ENCODE data around the gene GALK2.
"Not testable (repeated sequence)": the region's sequence is repeated elsewhere in the genome, so short reads cannot be mapped to it uniquely, and the experiment has no call there.

The GALK2 gene

DNA sequence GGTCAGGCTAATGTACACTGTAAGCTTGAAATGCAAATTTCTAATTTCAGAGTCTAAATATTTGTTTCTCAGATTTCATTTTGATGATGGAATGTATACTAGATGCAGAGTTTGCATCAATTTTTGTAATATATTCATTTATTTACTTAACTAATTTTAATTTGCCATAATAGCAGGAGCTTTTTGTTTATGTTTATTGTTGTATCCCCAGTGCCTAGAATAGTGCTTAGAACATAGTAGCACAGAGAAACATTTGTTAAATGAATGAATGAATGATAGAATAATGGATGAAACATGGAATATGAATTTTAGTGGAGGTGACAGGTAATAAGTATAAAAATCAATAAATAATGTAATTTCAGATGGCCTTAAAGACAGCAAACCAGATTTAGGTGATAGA lies 5.2 kb upstream of the GALK2 start:
- no peak for DNase-seq (ENCODE audit: low read depth in 2 of 2)

DNA sequence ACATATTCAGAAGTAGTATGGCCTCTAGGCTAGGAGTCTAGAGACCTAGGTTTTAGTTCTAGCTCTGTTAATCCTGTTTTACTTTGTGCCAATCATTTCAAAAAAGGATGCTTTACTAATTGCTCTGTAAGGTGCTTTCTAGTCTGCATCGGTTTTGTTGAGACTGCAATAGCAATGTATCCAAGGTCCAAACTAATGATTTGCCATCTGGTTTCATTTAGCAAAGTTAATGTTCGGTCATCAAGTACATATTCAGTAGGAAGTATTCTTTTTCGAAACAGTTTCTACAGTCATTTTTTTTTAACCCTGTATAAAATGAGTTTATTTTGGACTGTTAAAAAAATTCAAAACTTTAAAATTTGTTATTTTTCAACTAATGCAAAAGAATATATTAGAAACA lies 2.0 kb upstream of the GALK2 start:
- no peak for DNase-seq (ENCODE audit: low read depth in 2 of 2)

DNA sequence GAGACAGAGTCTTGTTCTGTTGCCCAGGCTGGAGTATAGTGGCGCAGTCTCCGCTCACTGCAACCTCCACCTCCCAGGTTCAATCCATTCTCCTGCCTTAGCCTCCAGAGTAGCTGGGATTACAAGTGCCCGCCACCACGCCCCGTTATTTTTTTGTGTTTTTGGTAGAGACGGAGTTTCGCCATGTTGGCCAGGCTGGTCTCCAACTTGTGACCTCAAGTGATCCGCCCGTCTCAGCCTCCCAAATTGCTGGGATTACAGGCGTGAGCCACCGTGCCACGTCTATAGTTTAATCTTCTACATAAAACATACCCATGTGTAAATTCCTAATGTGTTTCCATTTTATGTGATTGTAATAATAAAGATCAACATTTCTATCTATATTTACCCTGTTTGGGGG lies 1.7 kb downstream of the GALK2 start:
- no peak for DNase-seq (ENCODE audit: low read depth in 2 of 2)

DNA sequence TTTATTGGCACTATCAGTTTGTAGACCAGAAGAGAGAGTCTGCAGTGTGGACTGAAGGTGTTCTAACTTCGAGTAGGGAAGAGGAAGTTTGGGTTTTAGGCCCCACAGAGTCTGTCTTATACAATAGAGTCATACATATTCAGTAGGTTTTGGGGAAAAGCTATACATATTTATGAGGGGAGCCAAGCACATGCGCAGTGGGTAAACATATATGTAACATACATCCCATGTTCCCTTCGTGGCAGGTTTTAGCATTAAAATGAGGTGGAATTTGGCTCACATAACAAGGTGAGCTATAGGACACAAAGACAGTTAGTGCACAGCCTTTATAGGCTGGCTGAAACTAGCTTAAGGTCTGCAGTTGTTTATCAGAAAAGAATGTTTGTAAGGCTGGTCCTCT lies 4.9 kb downstream of the GALK2 start:
- DNase-seq (ENCODE audit: low read depth in 2 of 2) = no peak

DNA sequence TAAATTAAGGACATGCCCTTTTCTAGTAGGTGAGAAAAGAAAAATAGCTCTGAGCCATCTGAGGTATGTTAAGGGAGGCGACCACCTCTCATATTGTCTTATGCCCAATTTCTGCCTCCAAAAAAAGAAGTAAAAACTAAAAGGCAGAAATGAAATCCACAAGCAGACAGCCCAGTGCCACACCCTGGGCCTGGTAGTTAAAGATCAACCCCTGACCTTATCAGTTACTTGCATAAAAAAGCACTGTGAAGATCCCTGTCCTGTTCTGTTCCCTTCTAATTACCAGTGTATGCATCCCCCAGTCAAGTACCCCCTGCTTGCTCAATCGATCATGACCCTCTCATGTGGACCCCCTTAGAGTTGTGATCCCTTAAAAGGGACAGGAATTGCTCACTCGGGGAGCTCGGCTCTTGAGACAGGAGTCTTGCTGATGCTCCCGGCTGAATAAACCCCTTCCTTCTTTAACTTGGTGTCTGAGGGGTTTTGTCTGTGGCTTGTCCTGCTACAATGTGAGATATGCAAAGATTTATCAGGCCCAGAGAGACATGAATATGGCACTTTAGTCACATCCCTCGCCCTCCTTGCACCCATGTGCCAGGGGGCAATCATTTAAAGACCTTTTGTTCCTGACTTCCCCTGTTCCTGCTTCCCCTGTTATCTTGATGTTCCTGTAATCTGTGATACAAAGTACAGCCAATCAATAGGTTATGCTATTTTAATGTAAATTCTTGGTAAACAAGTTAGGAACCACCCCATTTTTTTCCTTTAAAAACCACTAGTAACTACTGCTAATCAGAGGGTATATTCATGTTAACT lies 5.7 kb downstream of the GALK2 start:
- not testable (repeated sequence) for DNase-seq (ENCODE audit: low read depth in 2 of 2)

DNA sequence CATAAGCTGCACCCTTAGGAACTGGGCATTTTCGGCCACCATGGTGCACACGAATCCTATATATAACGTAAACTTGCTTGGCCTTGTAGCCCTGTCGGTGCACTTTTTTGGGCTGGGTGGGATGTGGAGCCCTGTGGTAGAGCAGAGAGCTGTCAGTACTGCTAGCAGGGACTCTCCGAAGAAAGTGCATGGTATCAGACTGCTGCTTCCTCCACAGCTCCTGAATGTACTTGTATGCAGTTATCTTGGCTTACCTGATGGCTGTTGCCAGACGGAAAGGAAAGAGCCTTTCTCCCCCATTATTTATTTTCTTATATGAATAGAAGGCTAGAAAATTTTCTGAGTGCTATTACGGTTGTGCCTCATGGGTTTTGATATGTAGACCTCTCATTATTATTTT lies 8.4 kb downstream of the GALK2 start:
- DNase-seq (ENCODE audit: low read depth in 2 of 2) = no peak

DNA sequence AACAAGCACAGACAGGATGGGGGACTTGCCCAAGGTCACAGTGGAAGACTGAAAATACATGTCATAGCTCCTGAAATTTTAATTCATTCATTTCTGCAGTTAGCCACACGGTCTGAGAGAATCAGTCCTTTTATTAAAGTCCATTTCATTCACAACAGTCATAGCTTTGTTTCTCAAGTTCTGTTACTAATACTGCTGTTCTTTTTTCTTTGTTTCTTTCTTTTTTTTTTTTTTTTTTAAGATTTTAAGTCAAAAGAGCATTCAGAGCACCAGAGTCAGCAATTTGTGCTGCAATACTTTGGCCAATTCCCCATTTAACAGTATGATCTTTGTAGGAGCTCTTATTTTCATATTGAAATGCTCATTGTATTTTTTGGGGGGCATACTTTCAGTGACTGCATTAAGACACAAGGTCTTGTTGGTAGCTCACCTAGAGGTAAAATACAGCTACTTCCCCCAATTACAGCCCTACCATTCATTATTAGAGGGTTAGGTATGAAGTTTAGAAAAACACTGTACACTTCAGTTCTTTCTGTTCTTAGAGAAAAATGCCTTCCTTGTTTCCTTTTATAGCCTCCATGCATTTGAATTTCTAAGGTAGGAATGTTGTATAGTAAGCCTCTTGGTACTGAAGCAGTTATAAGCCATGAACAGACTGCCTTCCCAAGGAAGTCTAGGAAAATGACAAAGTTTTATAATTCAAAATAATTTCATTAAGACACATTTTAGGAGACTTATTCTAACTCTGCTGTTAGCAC lies 9.6 kb downstream of the GALK2 start:
- no peak for DNase-seq (ENCODE audit: low read depth in 2 of 2)

DNA sequence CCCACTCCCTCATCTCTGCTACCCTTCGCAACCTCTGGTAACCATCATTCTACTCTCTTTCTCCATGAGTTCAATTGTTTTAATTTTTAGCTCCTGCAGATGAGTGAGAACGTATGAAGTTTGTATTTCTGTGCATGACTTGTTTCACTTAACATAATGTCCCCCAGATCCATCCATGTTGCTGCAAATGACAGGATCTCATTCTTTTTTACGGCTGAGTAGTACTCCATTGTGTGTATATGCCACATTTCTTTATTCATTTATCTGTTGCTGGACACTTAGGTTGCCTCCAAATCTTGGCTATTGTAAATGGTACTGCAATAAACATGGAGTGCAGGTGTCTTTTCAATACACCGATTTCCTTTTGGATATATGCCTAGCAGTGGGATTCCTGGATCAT lies 12.1 kb downstream of the GALK2 start:
- no peak for DNase-seq (ENCODE audit: low read depth in 2 of 2)

DNA sequence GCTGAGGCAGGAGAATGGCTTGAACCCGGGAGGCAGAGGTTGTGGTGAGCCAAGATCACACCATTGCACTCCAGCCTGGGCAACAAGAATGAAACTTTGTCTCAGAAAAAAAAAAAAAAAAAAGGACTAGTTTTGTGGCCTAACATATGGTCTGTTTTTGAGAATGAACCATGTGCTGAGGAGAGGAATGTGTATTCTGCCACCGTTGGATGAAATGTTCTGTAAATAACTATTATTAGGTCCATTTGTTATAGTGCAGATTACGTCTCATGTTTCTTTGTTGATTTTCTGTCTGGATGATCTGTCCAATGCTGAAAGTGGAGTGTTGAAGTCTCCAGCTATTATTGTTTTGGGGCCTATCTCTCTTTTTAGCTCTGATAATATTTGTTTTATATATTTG lies 13.7 kb downstream of the GALK2 start:
- DNase-seq (ENCODE audit: low read depth in 2 of 2) = not testable (repeated sequence)

DNA sequence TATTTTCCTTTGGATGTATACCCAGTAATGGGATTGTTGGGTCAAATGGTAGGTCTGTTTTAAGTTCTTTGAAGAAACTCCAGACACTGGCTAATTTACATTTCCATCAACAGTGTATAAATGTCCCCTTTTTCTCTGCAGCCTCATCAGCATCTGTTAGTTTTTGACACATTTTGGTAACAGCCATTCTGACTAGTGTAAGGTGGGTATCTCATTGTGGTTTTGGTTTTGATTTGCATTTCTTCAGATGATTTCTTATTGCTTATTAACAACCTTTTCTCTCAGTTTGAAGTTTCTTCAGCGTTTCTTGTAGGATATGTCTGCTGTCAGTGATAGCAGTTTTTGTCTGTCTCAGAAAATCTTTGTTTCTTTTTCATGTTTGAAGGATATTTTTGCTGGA lies 15.4 kb downstream of the GALK2 start:
- DNase-seq (ENCODE audit: low read depth in 2 of 2) = no peak

DNA sequence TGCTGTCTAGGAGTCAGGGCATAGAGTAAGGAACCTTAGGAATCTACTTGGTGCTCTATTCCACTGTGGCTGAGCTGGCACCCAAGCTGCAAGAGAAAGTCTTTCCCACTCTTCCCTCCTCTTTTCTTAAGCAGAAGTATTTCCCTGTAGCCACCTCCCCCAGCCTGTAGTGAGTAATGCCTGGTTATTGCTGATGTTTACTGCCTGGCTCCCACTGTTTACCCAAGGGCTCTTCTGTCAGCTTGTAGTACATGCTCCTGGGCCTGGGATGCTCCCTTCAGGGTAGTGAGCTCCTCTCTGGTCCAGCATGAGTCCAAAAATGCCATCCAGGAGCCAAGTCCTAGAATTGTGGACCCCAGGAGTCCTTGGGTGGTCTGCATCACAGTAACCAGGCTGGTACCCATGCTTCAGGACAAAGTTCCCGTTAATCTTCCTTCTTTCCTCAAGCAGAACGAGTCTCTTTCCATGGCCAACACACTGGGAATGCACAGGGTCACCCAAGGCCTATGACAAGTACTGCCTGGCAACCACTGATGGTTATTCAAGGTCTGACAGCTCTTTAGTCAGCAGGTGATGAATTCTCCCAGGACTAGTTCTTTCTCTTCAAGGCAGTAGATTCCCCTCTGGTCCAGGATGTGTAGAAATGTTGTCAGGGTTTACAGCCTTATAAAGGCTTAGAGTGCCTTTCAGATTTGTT lies 17.6 kb downstream of the GALK2 start:
- DNase-seq (ENCODE audit: low read depth in 2 of 2) = no peak

DNA sequence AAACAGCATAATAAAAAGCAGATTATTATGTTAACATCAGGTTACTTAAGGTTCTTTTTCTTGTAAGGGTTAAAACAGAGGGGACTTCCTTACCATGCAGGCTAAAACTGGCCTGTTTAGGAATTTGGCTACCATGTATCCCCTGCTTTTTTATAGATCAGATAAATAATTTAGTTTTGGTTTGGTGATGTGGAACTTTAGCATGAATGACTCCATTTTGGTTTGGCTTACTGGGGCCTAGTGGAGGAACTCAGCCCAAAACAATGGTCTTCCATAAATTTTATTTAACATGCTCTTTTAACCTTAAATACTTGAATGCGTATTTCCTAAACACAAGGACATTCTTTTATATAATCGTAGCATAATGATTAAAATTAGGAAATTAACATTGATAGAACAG lies 18.9 kb downstream of the GALK2 start:
- DNase-seq (ENCODE audit: low read depth in 2 of 2) = no peak

DNA sequence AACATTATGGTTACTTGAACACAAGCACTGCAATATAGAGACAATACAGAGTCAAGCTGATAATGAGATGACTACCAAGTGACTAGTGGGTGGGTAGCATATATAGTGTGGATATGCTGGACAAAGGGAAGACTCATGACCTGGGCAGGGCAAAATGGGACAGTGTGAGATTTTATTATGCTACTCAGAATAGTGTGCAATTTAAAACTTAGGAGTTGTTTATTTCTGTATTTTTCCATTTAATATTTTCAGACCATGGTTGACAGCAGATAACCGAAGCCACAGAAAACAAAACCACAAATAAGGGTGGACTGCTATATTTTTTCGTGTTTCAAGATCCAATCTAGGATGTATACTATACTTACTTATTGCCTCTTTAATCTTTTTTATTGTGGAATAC lies 19.6 kb downstream of the GALK2 start:
- DNase-seq (ENCODE audit: low read depth in 2 of 2) = no peak

DNA sequence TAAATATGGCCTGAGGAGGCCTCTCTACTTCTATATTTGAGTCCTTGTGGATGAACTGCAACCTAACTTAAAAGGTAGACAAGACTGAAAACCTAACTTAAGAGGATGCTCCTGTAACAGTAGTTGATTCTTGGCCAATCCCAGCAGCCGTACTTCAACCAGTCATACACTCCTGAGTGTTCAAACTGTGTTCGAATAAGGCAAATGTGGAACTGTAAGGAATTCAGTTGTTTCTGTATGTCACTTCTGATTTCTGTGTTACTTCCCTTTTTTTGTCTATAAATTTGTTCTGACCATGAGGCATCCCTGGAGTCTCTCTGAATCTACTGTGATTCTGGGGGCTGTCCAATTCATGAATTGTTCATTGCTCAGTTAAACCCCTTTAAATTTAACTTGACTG lies 20.5 kb downstream of the GALK2 start:
- DNase-seq (ENCODE audit: low read depth in 2 of 2) = no peak

DNA sequence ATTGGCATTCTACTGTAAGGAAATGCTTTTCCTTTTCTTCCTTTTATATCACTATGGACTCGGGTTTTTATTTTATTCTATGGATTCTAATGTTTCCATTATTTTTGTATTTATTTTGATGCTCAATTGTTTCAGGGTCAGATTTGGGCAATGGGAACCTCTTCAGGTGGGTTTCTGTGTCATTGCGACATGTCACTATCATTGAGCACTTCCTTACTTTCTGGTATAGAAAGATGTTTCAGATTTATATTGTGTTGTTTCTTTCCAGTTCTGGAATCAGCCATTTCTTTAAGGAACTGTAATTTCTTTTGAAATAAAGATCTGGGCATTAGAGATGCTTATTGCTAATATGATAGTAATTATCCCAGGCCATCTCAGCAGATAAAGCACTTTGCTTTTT lies 21.8 kb downstream of the GALK2 start:
- DNase-seq (ENCODE audit: low read depth in 2 of 2) = no peak

DNA sequence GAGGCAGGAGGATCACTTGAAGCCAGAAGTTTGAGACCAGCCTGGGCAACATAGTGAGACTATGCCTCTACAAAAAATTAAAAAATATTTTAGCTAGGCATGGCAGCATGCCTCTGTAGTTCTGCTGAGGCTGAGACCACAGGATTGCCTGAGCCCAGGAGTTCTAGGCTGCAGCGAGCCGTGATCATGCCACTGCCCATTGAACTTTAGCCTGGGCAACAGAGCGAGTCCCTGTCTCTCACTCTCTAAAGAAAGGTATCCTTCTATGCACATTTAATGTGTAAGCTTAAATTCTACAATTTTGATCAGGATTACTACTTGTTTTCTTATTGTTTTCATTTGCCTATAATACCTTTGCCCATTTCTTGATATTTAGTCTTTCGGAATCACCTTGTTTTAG lies 26.8 kb downstream of the GALK2 start:
- DNase-seq (ENCODE audit: low read depth in 2 of 2) = no peak

DNA sequence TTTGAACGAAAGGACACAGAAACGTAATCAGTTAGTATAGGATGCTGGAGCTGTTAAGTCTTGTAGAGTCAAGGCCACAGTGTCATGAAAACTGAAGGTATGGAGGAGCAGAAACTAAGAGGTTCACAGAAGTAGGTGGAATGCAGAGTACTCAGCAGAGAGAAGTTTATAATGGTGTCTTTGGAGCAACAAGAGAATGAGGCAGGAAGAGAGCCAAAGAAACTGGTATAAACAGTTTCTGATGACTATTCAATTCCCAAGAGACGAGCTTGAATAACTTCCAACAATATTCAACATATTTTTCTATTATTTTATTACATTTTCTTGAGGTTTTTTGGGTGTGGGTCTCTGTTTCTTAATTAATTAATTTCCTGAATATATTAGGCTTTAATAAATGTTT lies 29.6 kb downstream of the GALK2 start:
- DNase-seq (ENCODE audit: low read depth in 2 of 2) = no peak

DNA sequence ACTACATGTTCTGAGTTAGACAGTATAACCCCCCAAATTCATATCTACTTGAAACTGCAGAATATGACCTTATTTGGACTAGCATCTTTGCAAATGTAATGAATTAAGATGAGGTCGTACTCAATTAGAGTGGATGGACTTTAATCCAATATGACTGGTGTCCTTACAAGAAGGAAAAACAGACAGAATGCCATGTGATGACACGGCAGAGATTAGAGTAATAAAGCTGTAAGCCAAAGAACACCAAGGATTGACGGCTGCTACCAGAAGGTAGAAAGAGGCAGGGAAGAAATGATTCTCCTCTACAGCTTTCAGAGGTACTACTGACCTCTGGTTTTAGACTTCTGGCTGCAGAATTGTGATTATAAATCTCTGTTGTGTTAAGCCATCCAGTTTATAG lies 30.3 kb downstream of the GALK2 start:
- DNase-seq (ENCODE audit: low read depth in 2 of 2) = no peak

DNA sequence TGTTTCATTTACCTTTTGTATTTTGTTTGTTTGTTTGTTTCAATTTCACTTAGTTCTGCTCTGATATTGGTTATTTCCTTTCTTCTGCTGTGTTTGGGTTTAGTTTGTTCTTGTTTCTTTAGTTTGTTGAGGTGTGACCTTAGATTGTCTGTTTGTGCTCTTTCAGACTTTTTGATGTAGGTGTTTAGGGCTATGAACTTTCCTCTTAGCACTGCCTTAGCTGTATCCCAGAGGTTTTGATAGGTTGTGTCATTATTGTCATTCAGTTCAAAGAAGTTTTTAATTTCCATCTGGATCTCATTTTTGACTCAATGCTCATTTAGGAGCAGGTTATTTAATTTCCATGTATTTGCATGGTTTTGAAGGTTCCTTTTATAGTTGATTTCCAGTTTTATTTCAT lies 38.1 kb downstream of the GALK2 start:
- DNase-seq (ENCODE audit: low read depth in 2 of 2) = not testable (repeated sequence)

DNA sequence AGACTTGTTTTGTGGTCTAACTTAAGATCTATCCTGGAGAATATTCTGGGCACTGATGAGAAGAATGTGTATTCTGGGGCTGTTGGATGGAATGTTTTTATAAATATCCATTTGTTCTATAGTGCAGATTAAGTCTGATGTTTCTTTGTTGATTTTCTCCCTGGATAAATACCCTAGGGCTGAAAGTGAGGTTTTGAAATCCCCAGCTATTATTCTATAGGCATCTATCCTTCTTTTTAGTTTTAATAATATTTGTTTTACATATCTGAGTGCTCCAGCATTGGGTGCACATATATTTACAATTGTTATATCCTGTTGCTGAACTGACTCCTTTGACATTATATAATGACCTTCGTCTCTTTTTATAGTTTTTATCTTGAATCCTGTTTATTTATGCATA lies 42.9 kb downstream of the GALK2 start:
- DNase-seq (ENCODE audit: low read depth in 2 of 2) = no peak

DNA sequence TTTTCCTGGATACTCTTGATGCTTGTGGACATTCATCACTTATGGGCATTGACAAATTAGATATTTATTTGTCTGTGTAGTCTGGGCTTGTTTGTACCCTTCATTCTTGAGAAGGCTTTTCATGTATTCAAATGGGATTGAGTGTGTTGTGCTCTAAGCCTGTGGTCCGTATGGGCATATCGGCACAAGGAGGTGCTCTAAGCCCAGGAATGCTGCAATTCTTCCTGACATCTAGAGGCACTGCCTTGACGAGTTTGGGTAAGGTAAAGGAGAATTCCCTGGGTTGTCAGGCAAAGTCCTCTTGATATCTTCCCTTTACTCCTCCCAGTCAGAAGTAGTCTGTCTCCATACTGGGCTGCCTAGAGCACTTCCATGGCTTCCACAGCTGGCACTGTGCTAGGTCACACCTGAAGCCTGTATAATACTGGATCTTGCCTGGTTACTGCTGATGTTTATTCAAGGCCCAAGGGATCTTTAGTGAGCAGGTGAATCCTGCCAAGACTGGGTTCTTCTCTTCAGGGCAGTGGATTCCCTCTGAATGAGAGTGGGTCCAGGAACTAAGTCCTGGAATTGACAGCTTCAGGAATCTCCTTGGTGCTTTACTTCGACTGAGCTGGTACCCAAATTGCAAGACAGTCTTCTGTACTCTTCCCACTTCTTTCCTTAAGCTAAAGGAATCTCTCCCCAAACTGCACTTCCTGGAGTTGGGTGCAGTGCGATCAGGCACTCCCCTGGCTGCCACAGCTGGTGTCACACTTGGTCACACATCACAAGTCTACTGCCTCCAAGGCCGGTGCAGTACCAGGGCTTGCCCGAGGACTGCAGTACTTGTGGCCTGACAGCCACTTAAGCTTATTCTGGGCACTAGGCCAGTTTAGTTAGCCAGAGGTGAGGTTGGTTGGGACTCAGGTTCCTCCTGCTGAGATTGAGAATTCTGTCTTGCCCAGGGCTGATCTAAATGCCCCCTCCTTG lies 46.0 kb downstream of the GALK2 start:
- DNase-seq (ENCODE audit: low read depth in 2 of 2) = no peak
